ENCODE data around the gene PCED1B. TPM values are rescaled to one million over a fixed set of nuclear protein-coding genes. Genes with fewer than 3 reads are reported as not detected.

The PCED1B gene
- total RNA-seq, 4 donors from 2014 or later = 1.2 to 2.5 (median 2.3) TPM; not detected in 1

- H3K4me1 ChIP-seq = peaks cover 0 to 18% (median 0%) of the 10 kb centered on the region in 3 donors
- TF ChIP-seq POLR2A (IDR thresholded peaks at IDR 0.05) (no peak), CTCF (IDR thresholded peaks at IDR 0.05) (no peak)
- H3K27ac ChIP-seq = no peak overlapping the region
- intact Hi-C loops (cut with DNase I) = no loop called here
- whole genome bisulfite sequencing, 2 donors = 70 to 93% methylated on average over 2 of the region's 2 CpGs
- no peaks in the 10 kb centered on the region for H3K9me3 ChIP-seq
- DNase-seq = no peak
- no peaks in the 10 kb centered on the region for H3K27me3 ChIP-seq
- no peak overlapping the region for H3K4me3 ChIP-seq
- H3K36me3 ChIP-seq = no peaks in the 10 kb centered on the region
These were observed 30.7 kb downstream of the PCED1B start for GRCh38 chr12:47110011-47110541.

GRCh38 chr12:47110718-47111391, 31.4 kb downstream of the PCED1B start:
- Histone ChIP-seq H3K27me3 (no peaks in the 10 kb centered on the region), H3K9me3 (no peaks in the 10 kb centered on the region), H3K4me1 (peaks cover 0 to 18% (median 0%) of the 10 kb centered on the region in 3 donors), H3K27ac (no peak overlapping the region), H3K4me3 (no peak overlapping the region), H3K36me3 (no peaks in the 10 kb centered on the region)
- intact Hi-C loops (cut with DNase I) = no loop called here
- TF ChIP-seq POLR2A (IDR thresholded peaks at IDR 0.05) (no peak), CTCF (IDR thresholded peaks at IDR 0.05) (no peak)
- WGBS, 2 donors = 72 to 88% methylated on average over 2 of the region's 2 CpGs
- no peak for DNase-seq

GRCh38 chr12:47111392-47111778, 32.0 kb downstream of the PCED1B start:
- H3K9me3 ChIP-seq = no peaks in the 10 kb centered on the region
- no peak overlapping the region for H3K27ac ChIP-seq
- no peak for TF ChIP-seq CTCF (IDR thresholded peaks at IDR 0.05)
- no peak for TF ChIP-seq POLR2A (IDR thresholded peaks at IDR 0.05)
- H3K4me3 ChIP-seq = no peak overlapping the region
- no peak for DNase-seq
- 85 to 93% methylated on average over 2 of the region's 2 CpGs for WGBS, 2 donors
- peaks cover 0 to 18% (median 0%) of the 10 kb centered on the region in 3 donors for H3K4me1 ChIP-seq
- no peaks in the 10 kb centered on the region for H3K27me3 ChIP-seq
- no peaks in the 10 kb centered on the region for H3K36me3 ChIP-seq
- intact Hi-C loops (cut with DNase I) = no loop called here

- no peak for TF ChIP-seq CTCF (IDR thresholded peaks at IDR 0.05)
- TF ChIP-seq POLR2A (IDR thresholded peaks at IDR 0.05) = no peak
- no peak for DNase-seq
- intact Hi-C loops (cut with DNase I) = no loop called here
- Histone ChIP-seq H3K4me3 (no peak overlapping the region), H3K4me1 (peaks cover 0 to 18% (median 0%) of the 10 kb centered on the region in 3 donors), H3K27me3 (no peaks in the 10 kb centered on the region), H3K36me3 (no peaks in the 10 kb centered on the region), H3K9me3 (no peaks in the 10 kb centered on the region), H3K27ac (no peak overlapping the region)
- 87% methylated on average over 4 to 6 of the region's 6 CpGs for WGBS, 2 donors
These were observed 32.4 kb downstream of the PCED1B start for GRCh38 chr12:47111854-47112253.

- 23 to 44% methylated on average over 2 of the region's 2 CpGs for WGBS, 2 donors
- Histone ChIP-seq H3K4me1 (peaks cover 0 to 18% (median 0%) of the 10 kb centered on the region in 3 donors), H3K27me3 (no peaks in the 10 kb centered on the region), H3K4me3 (no peak overlapping the region), H3K36me3 (no peaks in the 10 kb centered on the region), H3K27ac (no peak overlapping the region), H3K9me3 (no peaks in the 10 kb centered on the region)
- intact Hi-C loops (cut with DNase I) = no loop called here
- TF ChIP-seq CTCF (IDR thresholded peaks at IDR 0.05) = no peak
- TF ChIP-seq POLR2A (IDR thresholded peaks at IDR 0.05) = no peak
- no peak for DNase-seq
These were observed 33.3 kb downstream of the PCED1B start for GRCh38 chr12:47112679-47113078.
